Measurements from ENCODE around the gene JKAMP.

The JKAMP gene

GRCh38 chr14:59481871-59482540 lies 2.3 kb upstream of the JKAMP start:
- DNase-seq (ENCODE audit: low read depth, low spot score), result no peak
- Histone ChIP-seq H3K9me3 (ENCODE audit: insufficient read depth, low read length) (no peaks in the 10 kb centered on the region), H3K27me3 (ENCODE audit: insufficient read depth, insufficient read length) (no peaks in the 10 kb centered on the region), H3K4me3 (ENCODE audit: insufficient read length, low read depth) (peak overlapping the region; percentile 79), H3K9ac (ENCODE audit: insufficient read length, low read depth) (no peak overlapping the region), H3K36me3 (ENCODE audit: insufficient read depth, insufficient read length, low read length) (peaks cover 45% of the 10 kb centered on the region), H3K4me1 (ENCODE audit: insufficient read depth, insufficient read length) (peaks cover 5% of the 10 kb centered on the region)
- no peak for TF ChIP-seq ZNF274 (IDR thresholded peaks at IDR 0.05; ENCODE audit: low read depth, low read length)
- no peak for TF ChIP-seq SUZ12 (IDR thresholded peaks at IDR 0.05; ENCODE audit: extremely low read depth, insufficient read depth, insufficient read length)
- no peak for TF ChIP-seq YY1 (IDR thresholded peaks at IDR 0.05; ENCODE audit: insufficient read depth, insufficient read length)

- H3K4me1 ChIP-seq (ENCODE audit: insufficient read depth, insufficient read length), result peaks cover 5% of the 10 kb centered on the region
- TF ChIP-seq YY1 (IDR thresholded peaks at IDR 0.05; ENCODE audit: insufficient read depth, insufficient read length), result no peak
- H3K4me3 ChIP-seq (ENCODE audit: insufficient read length, low read depth), result peak overlapping the region; percentile 79
- H3K9ac ChIP-seq (ENCODE audit: insufficient read length, low read depth), result peak overlapping the region; percentile 91
- H3K36me3 ChIP-seq (ENCODE audit: insufficient read depth, insufficient read length, low read length), result peaks cover 46% of the 10 kb centered on the region
- no peak for DNase-seq (ENCODE audit: low read depth, low spot score)
- no peaks in the 10 kb centered on the region for H3K9me3 ChIP-seq (ENCODE audit: insufficient read depth, low read length)
- no peaks in the 10 kb centered on the region for H3K27me3 ChIP-seq (ENCODE audit: insufficient read depth, insufficient read length)
Observed at GRCh38 chr14:59482541-59483331, 1.6 kb upstream of the JKAMP start.

GRCh38 chr14:59483363-59483762 lies 954 bp upstream of the JKAMP start:
- H3K36me3 ChIP-seq (ENCODE audit: insufficient read depth, insufficient read length, low read length), result peaks cover 47% of the 10 kb centered on the region
- H3K9me3 ChIP-seq (ENCODE audit: insufficient read depth, low read length), result no peaks in the 10 kb centered on the region
- TF ChIP-seq ZNF274 (IDR thresholded peaks at IDR 0.05; ENCODE audit: low read depth, low read length) (no peak), YY1 (IDR thresholded peaks at IDR 0.05; ENCODE audit: insufficient read depth, insufficient read length) (no peak), SUZ12 (IDR thresholded peaks at IDR 0.05; ENCODE audit: extremely low read depth, insufficient read depth, insufficient read length) (no peak)
- peak overlapping the region; percentile 79 for H3K4me3 ChIP-seq (ENCODE audit: insufficient read length, low read depth)
- H3K4me1 ChIP-seq (ENCODE audit: insufficient read depth, insufficient read length), result peaks cover 5% of the 10 kb centered on the region
- peak overlapping the region; percentile 91 for H3K9ac ChIP-seq (ENCODE audit: insufficient read length, low read depth)
- no peak for DNase-seq (ENCODE audit: low read depth, low spot score)
- H3K27me3 ChIP-seq (ENCODE audit: insufficient read depth, insufficient read length), result no peaks in the 10 kb centered on the region

- DNase-seq (ENCODE audit: low read depth, low spot score), result no peak
- TF ChIP-seq ZNF274 (IDR thresholded peaks at IDR 0.05; ENCODE audit: low read depth, low read length) (no peak), SUZ12 (IDR thresholded peaks at IDR 0.05; ENCODE audit: extremely low read depth, insufficient read depth, insufficient read length) (no peak), YY1 (IDR thresholded peaks at IDR 0.05; ENCODE audit: insufficient read depth, insufficient read length) (no peak)
- Histone ChIP-seq H3K27me3 (ENCODE audit: insufficient read depth, insufficient read length) (no peaks in the 10 kb centered on the region), H3K36me3 (ENCODE audit: insufficient read depth, insufficient read length, low read length) (peaks cover 48% of the 10 kb centered on the region), H3K4me3 (ENCODE audit: insufficient read length, low read depth) (peak overlapping the region; percentile 79), H3K9me3 (ENCODE audit: insufficient read depth, low read length) (no peaks in the 10 kb centered on the region), H3K4me1 (ENCODE audit: insufficient read depth, insufficient read length) (peaks cover 5% of the 10 kb centered on the region), H3K9ac (ENCODE audit: insufficient read length, low read depth) (peak overlapping the region; percentile 91)
Observed at GRCh38 chr14:59484639-59485175, 390 bp downstream of the JKAMP start.

GRCh38 chr14:59490756-59491155 lies 6.4 kb downstream of the JKAMP start:
- H3K9me3 ChIP-seq (ENCODE audit: insufficient read depth, low read length), result no peaks in the 10 kb centered on the region
- H3K36me3 ChIP-seq (ENCODE audit: insufficient read depth, insufficient read length, low read length), result peaks cover 63% of the 10 kb centered on the region
- no peak overlapping the region for H3K9ac ChIP-seq (ENCODE audit: insufficient read length, low read depth)
- no peak overlapping the region for H3K4me3 ChIP-seq (ENCODE audit: insufficient read length, low read depth)
- TF ChIP-seq SUZ12 (IDR thresholded peaks at IDR 0.05; ENCODE audit: extremely low read depth, insufficient read depth, insufficient read length), result no peak
- TF ChIP-seq YY1 (IDR thresholded peaks at IDR 0.05; ENCODE audit: insufficient read depth, insufficient read length), result no peak
- TF ChIP-seq ZNF274 (IDR thresholded peaks at IDR 0.05; ENCODE audit: low read depth, low read length), result no peak
- H3K27me3 ChIP-seq (ENCODE audit: insufficient read depth, insufficient read length), result no peaks in the 10 kb centered on the region
- H3K4me1 ChIP-seq (ENCODE audit: insufficient read depth, insufficient read length), result no peaks in the 10 kb centered on the region
- no peak for DNase-seq (ENCODE audit: low read depth, low spot score)

GRCh38 chr14:59492384-59492783 lies 8.1 kb downstream of the JKAMP start:
- Histone ChIP-seq H3K4me1 (ENCODE audit: insufficient read depth, insufficient read length) (no peaks in the 10 kb centered on the region), H3K4me3 (ENCODE audit: insufficient read length, low read depth) (no peak overlapping the region), H3K27me3 (ENCODE audit: insufficient read depth, insufficient read length) (no peaks in the 10 kb centered on the region), H3K9ac (ENCODE audit: insufficient read length, low read depth) (no peak overlapping the region), H3K9me3 (ENCODE audit: insufficient read depth, low read length) (no peaks in the 10 kb centered on the region), H3K36me3 (ENCODE audit: insufficient read depth, insufficient read length, low read length) (peaks cover 70% of the 10 kb centered on the region)
- DNase-seq (ENCODE audit: low read depth, low spot score), result no peak
- TF ChIP-seq ZNF274 (IDR thresholded peaks at IDR 0.05; ENCODE audit: low read depth, low read length), result no peak
- TF ChIP-seq YY1 (IDR thresholded peaks at IDR 0.05; ENCODE audit: insufficient read depth, insufficient read length), result no peak
- TF ChIP-seq SUZ12 (IDR thresholded peaks at IDR 0.05; ENCODE audit: extremely low read depth, insufficient read depth, insufficient read length), result no peak

GRCh38 chr14:59500732-59501131 lies 16.4 kb downstream of the JKAMP start:
- peaks cover 40% of the 10 kb centered on the region for H3K36me3 ChIP-seq (ENCODE audit: insufficient read depth, insufficient read length, low read length)
- H3K27me3 ChIP-seq (ENCODE audit: insufficient read depth, insufficient read length), result no peaks in the 10 kb centered on the region

More at GRCh38 chr14:59500732-59501131, 16.4 kb downstream of the JKAMP start:
- DNase-seq (ENCODE audit: low read depth, low spot score), result no peak
- no peaks in the 10 kb centered on the region for H3K4me1 ChIP-seq (ENCODE audit: insufficient read depth, insufficient read length)
- no peak overlapping the region for H3K4me3 ChIP-seq (ENCODE audit: insufficient read length, low read depth)
- H3K9ac ChIP-seq (ENCODE audit: insufficient read length, low read depth), result no peak overlapping the region
- TF ChIP-seq YY1 (IDR thresholded peaks at IDR 0.05; ENCODE audit: insufficient read depth, insufficient read length), result no peak
- no peak for TF ChIP-seq ZNF274 (IDR thresholded peaks at IDR 0.05; ENCODE audit: low read depth, low read length)
- TF ChIP-seq SUZ12 (IDR thresholded peaks at IDR 0.05; ENCODE audit: extremely low read depth, insufficient read depth, insufficient read length), result no peak
- no peaks in the 10 kb centered on the region for H3K9me3 ChIP-seq (ENCODE audit: insufficient read depth, low read length)

Data from NT2/D1 (cell line).